Dermis microvascular lymphatic vessel endothelial cell (primary cell): ENCODE results near the gene CHM. TPM values are rescaled to one million over a fixed set of nuclear protein-coding genes. Genes with fewer than 3 reads are reported as not detected.

Experiments
- DNase-seq, 2 donors: peaks; one replicate each; pipeline versions ENCODE4 v3.0.0 to v3.0.0-alpha.2; 2010; ENCODE audit warnings: low read depth in 2 of 2
- total RNA-seq: library from RNA; depleted of rRNA; stranded (reverse); fragments of >200 nt; gene quantifications from 2 replicates; pipeline ENCODE4 v1.2.1, GENCODE V29; 2014

CHM gene
- total RNA-seq, 1 donor from 2014 or later: 17.5 TPM

DNA sequence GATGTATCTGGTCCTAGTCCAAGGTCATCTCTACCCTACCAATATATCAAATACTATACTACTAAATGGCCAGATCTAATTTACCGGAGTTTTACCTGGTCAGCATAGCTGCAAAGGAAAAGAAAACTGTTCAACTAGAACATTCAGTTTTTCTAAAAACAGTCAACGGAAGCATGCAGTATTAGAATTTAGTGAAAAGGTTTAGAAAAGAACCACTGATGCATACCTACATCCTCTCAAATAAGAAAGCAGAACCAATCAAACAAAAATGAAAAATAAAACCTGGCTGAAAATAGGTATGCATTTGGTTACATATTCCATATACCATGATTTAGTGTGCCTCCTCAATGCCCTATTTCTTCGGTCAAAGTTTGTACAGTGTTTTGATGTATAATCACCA, 140.0 kb downstream of the CHM start:
- no peak for DNase-seq

DNA sequence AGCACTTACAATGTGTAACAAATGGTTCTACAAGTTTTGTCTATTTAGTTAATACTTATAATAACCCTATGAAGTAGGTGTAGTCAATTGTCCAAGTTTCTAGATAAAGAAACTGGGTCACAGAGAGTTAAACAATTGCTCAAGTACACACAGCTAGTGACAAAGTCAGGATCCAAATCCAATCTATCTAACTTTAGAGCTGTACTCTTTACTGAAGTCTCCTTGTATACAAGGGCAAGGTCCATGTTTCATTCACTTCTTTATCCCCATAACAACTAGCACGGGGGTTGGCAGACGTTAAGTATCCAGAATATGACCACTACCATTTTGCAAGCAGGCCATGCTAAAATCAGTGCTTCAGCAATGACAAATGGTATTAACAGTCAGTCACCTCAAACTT, 141.0 kb downstream of the CHM start:
- no peak for DNase-seq

DNA sequence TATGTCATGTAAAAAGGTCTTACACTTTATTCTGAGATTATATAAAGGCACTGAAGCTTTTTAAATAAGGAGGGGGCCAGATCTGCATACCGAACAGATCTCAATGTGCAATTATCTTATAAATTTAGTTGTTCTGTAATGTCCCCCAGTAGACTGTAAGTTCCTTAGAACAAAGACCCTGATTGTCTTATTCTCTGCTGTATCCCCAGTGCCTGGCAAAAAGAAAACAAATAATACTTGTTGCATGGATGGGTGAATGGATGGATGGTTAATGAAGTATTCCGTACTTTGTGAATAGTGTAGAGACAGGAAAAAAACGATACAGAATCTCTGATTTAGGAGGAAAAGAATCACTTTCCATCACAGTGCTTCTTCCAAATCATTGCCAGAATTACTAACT, 141.5 kb downstream of the CHM start:
- no peak for DNase-seq

DNA sequence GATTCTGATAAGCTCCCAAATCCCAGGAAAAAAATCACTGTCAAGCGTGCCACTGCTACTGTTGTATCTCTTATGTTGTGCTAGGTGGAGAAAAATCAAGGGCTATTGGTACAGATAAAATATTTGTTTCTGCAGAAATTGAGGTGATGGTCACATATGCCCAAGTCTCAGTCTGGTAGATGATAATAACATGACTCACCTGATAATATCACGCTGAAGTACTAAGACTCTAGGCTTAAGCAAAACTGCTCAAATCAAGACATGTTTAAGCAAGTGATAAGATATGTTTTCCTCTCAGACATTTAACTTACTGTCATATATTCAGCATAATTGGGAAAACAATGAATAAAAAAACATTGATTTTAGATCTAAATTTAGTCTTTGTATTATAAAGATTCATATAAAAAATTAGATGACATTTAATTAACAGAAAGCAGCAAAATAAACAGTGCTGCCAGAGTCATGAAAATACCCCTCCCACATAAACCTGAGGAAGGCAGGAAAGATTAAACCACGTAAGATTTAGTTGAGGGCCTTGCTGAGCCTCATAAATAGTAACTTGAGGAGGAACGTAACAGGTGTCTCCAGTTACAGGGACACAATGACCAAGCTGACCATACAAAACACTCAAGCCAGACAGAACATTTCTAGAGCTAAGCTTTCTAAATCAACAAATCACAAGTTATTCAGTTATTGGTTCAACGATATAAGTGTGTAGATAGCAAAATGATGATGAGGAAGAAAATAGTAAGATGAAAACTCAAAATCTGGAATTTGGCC, 143.5 kb downstream of the CHM start:
- no peak for DNase-seq

DNA sequence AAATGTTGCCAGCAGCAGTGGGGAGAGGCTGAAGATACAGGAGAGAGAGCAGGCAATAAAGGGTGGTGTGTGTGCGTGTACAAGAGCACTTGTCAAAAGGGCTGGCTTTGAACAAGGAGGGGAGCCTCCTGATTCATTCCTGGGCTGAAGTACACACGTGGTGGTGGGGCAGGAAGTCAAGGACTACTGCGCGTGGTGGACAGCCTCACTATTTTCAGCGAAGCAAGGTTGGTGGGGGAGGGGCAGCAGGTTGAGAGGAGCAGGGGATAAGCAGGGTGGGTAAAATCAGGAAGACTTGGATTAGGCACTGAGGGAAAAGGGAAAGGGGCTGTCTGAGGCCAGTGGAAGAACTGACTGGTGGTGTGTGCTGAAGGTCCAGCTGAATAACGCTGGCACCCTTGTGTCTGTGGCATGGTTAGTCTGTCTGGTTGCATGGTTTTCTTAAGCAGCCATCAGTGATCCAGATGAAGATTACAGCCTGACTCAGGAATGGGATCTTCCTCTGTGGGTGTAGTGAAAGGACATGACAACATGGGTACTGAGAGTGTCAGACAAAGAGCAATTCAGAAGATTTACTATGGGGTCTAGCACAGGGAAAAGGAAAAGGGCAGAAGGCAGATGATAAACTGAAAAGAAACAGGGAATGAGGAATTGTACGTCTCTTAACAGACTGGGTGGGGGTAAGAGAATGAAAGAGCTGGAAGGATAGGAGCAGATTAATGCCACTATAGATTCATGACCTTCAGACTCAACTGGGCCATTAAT, 149.8 kb downstream of the CHM start:
- no peak for DNase-seq

DNA sequence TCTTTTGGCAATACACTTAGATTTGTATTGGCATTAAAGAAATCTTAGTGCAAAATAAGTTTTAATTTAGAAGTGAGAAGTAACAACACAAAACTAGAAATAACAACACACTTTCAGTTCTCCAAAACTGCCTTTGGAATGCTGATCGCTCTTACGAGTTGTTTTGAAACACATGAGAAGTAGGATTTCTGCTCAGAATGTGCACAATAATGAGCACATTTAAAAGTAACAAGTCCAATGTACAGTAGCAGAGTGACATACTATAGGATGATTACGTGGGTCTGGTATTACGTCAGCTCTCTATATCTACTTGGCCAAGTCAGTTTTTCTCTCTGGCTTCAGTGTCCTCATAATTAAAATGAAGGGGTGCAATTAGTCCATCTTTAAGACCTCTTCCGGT, 164.8 kb downstream of the CHM start:
- no peak for DNase-seq

DNA sequence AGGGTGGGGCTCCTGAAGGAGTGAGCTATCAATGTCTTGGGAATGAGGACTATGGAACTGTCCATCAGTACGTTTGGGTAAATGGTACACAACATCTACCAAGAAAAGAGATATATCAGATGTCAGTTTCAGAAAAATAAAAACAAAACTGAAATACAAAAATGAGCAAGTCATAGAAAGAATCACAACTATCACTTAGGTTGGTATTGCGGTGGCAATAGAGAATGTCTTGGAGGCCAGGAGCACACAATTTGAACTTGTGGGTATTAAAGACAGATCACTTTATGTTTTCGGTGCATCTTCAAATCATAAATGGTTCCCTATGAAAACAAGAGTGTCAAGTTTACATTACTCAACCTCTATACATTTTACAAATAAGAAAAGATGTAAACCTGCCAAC, 176.8 kb downstream of the CHM start:
- DNase-seq: no peak

DNA sequence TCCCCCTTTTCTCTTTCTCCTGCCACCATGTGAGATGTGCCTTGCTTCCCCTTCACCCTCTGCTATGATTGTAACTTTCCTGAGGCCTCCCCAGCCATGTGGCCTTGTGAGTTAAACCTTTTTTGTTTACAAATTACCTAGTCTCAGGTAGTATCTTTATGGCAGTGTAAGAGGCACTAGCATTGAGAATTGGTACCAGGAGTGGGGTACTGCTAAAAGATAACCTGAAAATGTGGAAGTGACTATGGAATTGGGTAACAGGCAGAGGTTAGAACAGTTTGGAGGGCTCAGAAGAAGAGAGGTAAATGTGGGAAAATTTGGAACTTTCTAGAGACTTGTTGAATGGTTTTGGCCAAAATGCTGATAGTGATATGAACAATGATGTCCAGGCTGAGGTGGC, 182.0 kb downstream of the CHM start:
- DNase-seq: no peak

DNA sequence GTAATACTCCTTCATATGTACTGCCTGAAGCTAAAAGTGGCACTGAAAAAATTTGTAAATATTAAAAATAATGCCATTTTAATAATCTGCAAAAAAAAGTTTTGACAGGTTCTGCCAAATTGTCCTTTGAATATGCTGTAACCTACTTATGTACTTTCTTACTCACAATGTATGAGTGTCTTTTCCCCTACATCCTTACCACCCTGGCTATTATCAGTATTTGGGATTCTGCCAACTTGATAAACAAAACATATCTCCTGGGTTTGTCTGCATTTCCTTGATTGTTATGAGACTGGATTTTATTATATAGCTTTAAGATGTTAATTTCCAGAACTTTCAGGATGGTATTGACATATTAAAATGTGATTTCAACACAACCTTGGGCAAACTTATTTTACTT, 187.9 kb downstream of the CHM start:
- peak in 1 of 2 donors; percentile 29 for DNase-seq

DNA sequence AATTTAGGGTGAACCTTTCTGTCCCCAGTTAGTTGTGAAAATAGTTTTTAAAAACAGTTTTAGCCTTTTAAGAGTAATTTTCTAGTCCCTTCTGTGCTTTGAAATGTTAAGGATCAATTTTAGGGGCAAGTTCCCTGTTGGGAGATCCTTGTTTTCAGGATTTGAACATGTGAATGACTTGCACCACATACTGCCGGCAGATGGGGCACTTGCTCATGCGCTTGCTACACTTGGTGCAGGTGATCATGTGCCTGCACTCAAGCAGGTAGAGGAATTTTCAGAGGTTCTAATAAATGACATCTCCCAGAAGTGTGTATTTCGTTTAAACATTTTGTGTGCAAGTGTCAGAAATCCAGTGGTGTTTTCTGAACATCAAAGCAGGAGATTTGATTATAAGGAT, 195.9 kb downstream of the CHM start:
- DNase-seq: peak; percentile 1 to 4

DNA sequence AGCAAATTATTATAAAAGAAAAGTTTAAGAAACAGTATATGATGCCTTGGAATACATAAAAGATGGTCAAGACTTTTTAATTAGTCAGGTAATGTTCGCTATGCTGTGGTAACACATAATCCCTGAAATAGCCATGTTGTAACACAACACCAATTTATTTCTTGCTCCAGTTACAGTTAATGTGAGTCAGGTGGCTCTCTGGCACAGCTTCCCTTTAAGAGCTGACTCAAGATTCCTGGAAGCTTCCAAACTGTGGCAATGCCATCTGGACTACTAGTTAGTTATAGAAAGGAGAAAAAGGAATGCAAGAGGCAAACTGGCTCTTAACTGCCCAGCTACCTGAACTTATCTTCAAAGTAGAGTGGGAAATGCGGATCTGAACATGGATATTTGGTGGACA, 210.5 kb downstream of the CHM start:
- DNase-seq: no peak

DNA sequence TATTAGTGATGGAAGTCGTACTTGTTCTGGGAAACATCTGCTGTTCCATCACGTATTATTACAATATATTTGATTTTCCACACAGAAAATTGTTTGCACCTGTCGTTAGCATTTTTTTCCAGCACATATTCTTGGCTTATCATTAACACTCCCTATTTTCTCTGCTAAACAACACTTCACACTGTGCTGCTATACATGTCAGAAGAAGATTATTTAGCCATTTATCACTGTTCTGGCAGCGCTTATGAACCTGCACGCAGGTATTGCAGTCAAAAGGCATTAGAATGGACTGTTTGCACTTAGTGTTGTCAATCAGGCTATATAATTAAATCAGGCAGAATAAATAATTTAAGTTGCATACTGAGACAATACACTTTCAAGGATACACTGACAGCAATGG, 218.6 kb downstream of the CHM start:
- DNase-seq: no peak

DNA sequence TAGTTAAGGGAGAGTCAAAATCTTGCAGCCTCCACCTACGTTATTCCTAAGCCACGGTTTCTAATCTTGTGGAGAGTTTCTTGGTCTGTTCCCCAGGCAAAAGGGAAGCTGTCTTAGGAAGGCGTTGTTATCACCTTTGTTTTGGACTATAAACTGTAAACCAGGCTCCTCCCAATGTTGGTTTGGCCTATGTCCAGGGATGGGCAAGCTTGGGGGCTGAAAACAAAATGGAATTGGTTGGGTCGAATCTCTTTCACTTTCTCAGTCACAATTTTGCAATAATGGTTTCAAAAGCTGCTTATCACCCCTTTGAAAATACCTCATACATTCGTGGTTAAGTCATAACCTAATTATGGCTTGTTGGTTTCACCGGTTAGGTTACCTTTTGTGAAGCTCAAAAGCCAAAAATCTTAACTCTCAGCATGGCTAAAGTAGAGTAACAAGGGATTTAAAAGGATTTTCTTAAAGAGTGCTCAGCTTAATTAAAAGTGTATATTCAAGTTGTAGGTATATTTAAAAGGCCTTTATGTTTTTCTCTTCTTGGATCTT, 232.1 kb downstream of the CHM start:
- DNase-seq: no peak

Other genes starting within 250 kb of the CHM start
- not detected in 2 replicates for gene DACH2, start 100.9 kb upstream of the CHM start, total RNA-seq